Stimulated activated CD4-positive, alpha-beta T cell treated with anti-CD3 and anti-CD28 coated beads, Interleukin-4, amount 100 ng/mL, for 24 hours (primary cell): Measurements from ENCODE around the gene USP36.
A peak's percentile ranks its signal among the peaks of the same experiment; 100 is the strongest.
"Not testable (repeated sequence)": the region's sequence is repeated elsewhere in the genome, so short reads cannot be mapped to it uniquely, and the experiment has no call there.

Experiments
- DNase-seq: peaks from one replicate; pipeline ENCODE4 v3.0.0-alpha.2; 2020

The USP36 gene

GRCh38 chr17:78763561-78763960 lies 77.1 kb downstream of the USP36 start:
- no peak for DNase-seq

DNA sequence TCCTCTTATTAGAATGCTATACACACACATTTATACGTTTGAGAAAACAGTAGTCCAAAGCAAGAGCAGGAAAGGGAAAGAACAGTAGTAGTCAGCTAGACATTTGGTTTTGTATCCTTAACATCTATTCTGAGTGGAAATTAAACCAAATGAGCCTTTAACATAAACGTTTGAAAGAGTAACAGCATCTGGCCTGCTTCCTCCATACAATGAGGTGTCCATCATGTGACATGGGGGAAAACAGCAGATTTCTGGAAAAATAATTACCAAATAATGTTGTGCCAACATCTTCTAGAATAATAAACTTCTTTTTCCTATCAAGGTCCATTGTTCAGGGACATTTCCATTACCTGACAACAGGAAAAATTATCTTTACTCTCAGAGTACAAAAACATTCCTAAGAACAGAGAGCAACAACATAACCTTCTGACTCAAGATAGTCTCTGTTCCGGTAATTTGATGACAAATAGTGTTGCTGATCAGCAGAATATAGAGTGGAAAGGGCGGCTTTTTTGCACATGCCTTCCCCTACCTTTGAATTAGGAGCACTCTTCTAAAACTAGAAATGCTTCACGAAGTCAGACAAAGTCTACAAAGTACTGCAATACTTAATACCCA lies 78.7 kb downstream of the USP36 start:
- no peak for DNase-seq

- no peak for DNase-seq
Observed at GRCh38 chr17:78759969-78760352, 80.7 kb downstream of the USP36 start.

- peak; percentile 70 for DNase-seq
Observed at GRCh38 chr17:78759203-78759968, 81.2 kb downstream of the USP36 start.

GRCh38 chr17:78753316-78754250 lies 87.0 kb downstream of the USP36 start:
- DNase-seq, result peak; percentile 40

DNA sequence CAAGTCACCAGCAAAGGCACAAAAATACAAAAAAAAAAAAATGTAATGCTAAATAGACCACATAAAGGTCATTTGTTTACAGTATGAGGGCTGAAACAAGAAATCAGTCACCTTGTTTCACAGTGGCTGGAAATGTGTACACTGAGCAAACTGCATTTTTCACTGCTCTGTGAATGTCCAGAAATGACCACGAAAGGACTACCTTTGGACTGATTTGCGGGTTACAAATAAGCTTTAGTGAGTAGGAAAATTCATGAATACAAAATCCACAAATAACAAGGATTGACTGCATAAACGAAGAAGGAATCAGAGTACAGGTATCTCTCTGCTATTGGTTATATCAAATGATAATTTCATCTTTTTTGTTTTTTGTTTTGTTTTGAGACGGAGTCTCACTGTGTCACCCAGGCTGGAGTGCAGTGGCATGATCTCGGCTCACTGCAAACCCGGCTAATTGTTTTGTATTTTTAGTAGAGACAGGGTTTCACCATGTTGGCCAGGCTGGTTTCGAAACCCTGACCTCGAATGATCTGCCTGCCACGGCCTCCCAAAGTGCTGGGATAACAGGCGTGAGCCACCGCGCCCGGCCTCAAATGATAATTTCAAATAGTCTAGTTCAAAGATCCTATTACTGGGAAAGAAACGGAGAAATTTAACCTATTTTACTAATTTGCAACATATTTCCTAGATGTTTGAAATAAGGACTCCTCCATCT lies 89.0 kb downstream of the USP36 start:
- DNase-seq, result no peak

- not testable (repeated sequence) for DNase-seq
Observed at GRCh38 chr17:78751000-78751399, 89.6 kb downstream of the USP36 start.

- peak; percentile 77 for DNase-seq
Observed at GRCh38 chr17:78748730-78749317, 91.8 kb downstream of the USP36 start.

DNA sequence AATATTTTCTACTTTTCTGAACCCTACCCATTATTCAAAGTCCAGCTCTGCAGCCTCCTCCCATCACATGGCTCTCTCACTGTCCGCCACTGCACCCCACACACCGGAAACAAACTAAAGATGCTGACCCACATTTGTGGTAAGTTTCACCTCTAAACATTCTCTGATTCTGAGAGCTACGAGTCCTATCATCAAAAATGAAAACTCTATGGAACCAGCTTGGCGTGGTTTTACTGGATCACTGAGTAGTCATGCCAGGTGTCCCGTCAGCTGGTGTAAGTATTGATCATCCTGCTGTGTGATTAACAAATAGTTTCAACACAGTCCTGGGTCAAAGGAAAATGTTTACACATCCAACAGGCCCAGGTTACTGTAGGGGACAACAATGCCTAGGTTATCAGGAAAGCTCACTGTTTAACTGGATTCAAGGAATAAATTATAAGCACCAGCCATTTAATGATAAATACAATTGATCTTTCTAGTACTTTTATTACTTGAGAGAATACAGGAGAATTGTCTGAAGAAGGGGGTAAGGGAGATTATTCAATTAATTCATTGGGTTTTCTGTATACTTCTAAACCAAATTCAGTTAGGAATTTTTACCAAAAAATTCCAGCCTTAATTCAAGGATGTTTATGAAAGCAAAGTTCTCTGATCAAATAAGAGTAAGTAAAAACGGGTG lies 92.4 kb downstream of the USP36 start:
- peak; percentile 62 for DNase-seq

GRCh38 chr17:78747488-78747887 lies 93.1 kb downstream of the USP36 start:
- no peak for DNase-seq

GRCh38 chr17:78746949-78747269 lies 93.7 kb downstream of the USP36 start:
- no peak for DNase-seq

DNA sequence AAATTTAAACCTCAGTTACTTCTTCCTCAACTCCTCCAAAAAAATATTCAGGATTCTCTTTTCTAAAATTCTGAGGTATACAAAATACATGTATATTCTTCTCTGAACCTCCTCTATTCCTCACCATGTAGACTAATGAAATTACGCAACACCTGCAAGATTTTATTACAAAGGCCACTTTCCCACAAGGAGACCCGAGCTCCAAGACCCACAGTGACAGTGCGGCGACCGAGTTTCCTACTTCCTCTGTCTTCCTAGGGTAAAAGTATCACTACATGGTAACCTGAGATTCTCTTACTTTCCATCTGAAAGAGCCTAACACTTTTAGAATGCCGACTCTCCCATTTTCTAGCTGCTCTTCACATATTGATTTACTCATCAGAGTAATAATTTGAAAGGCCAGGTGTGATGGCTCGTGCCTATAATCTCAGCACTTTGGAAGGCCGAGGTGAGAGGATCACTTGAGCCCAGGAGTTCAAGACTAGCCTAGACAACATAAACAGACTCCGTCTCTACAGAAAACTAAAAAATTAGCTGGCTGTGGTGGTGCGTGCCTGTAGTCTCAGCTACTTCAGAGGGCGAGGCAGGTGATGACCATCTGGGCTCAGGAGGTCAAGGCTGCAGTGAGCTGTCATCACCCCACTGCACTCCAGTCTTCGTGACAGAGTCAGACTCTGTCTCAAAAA lies 94.2 kb downstream of the USP36 start:
- no peak for DNase-seq
